Measurements from ENCODE around the gene LRP1B.
"Not testable (repeated sequence)": the region's sequence is repeated elsewhere in the genome, so short reads cannot be mapped to it uniquely, and the experiment has no call there.

LRP1B gene

DNA sequence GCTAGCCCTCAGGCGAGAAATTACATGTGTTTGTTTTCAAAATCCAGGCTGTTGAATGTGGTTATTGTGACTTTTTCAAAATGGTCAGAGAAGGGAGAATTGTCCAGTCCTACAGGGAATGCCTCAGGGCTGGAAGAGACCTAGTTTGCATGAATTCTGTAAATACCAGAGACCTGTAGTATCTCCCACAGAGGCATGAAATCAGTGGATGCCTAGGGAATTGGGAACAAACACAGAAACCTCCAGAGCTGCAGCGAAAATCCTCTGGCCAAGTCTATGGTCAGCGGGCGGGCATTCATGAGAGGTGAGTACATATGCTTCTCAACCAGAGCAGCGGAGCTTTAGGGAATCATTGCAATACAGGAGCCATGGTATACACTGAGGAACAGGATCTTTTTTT is 1754.1 kb downstream of the LRP1B start:
- FAIRE-seq: no peak

GRCh38 chr2:140363131-140363530 is 1767.7 kb downstream of the LRP1B start:
- FAIRE-seq: no peak

GRCh38 chr2:140362361-140362760 is 1768.5 kb downstream of the LRP1B start:
- FAIRE-seq: no peak

DNA sequence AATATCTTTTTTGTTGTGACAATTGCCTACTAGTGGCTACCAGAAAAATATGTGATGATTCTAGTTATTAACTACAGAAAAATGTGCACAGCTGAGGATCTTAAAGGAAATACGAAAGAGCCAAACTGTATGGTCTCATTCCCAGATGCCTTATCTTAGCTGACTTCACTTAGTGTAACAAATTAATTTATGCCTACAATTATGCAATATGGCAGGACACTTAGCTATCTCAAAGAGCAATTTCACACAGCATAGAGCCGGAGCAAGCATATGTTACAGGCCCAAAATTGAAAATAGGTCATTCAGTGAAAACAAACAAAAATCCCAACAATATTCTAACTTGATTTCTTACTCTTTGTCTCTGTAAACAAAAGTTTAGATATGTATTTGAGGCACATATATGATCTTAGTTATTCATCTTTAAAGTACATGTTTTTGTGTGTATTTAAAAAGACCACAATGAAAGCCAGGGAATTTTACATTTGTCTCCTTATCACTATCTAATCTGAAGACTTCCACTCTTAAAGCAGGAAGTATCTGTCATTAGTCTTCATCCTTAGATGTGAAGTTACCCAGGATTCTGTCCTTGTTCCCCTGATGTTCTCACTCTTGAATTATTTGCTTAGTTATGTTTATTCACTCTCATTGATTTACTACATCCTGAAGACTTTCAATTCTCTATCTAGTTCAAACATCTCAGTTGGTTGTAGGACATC is 1771.6 kb downstream of the LRP1B start:
- FAIRE-seq: no peak

DNA sequence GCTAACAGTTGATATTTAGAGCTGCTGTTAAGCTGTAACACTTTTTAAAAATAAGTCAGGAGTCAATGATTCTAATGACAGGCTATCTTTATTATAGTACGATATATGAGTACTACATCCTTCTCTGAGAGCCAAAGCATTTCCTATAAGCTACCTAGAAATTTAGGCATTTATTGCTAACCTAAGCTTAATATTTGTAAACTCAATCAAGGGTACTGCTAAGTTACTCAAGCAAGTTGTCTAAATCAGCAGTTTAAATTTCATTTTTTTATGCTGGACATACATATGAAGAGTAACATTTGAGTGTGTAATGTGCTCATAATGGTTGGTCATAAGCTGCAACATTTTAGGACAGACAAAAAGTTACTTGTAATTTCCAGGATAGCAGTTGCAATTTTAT is 1774.1 kb downstream of the LRP1B start:
- FAIRE-seq: no peak

DNA sequence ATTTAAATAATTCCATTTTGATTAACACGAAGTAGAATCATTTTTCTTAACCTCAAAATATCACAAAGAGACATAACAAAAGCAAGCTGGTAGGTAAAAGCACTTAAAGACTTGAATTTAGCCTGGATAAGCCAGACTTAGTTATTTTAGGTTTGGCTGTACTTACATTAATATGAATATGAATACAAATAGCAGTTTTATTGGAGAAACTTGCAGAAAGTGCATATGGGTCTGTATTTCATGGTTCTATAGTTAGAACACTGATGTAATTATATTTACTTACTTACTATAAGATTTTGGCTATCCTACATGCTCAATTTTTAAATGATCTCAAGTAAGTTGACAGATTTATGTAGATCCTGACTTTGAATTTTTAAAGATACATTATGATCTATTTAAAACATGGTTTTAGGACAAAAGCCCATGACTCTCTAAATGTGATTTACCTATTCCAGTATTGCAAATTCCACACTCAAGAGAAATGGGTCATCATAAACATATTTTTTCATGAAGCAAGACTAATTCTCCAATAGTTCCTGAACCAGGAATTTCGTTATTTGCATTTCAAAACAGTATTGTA is 1775.2 kb downstream of the LRP1B start:
- no peak for FAIRE-seq

- FAIRE-seq: no peak
Measured at GRCh38 chr2:140354544-140354943, 1776.3 kb downstream of the LRP1B start.

GRCh38 chr2:140353541-140353940 is 1777.3 kb downstream of the LRP1B start:
- no peak for FAIRE-seq

DNA sequence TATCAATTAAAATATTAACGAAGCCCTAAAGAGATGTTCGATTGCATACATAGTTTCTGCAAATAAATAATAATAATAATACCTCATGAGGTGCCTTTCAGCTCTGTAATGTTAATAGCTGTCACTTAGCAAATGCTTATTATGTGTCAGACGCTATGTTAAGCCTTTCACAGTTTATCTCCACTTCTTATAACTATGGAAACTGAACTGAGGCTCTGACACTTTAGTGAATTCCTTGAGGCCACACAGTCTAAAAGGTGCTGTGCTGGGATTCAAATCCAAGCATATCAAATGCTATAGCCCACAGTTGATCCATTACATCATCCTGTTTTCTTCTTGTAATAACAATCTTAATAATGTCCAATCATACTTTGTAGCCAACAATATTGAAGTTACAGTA is 1779.1 kb downstream of the LRP1B start:
- no peak for FAIRE-seq

DNA sequence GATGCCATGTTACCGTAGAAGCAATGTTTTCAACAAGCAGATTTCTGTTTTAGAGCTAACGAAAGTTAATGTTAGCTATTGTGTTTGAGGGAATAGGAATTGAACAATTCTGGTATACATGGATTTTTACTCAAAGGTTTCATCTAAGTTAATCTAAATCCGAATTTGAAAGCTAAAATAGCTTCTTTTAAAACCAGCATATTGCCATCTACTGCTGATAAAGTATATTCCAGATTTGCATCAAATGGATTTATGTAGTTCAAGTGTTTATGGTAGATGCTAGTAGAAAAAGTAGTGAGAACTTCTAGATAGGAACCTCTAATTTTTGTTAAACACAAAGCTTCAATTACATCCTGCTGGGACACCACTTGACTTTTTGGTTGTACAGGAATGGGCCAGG is 1781.1 kb downstream of the LRP1B start:
- FAIRE-seq: no peak

DNA sequence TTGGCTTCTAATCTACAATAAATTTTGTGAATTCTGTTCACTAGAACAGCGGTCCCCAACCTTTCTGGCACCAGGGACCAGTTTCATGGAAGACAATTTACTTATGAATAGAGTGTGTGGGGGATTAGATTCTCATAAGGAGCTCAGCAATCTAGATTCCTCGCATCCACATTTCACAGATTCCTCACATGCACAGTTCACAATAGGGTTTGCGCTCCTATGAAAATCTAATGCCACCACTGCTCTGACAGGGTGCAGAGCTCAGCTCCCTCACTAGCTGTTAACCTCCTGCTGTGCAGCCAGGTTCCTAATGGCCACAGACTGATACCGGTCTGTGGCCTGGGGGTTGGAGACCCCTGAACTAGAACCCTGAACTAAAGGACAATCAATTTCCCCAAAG is 1782.0 kb downstream of the LRP1B start:
- FAIRE-seq: no peak

DNA sequence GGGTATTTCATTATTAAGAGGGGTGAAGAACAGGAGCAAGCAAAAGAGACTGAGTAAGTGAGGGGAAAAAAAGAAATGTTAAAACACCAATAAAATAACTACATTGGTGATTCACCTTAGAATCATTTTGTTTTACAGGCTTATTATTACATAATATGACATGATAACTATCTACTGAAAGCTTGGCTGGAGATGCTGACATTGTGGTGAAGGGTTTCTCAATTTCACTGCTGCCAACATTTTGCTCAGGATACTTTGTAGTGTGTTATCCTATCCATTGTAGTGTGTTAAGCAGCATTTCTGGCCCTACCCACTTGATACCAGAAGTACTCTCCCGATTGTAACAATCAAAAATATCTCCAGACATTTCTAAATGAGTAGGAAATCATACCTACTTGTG is 1786.0 kb downstream of the LRP1B start:
- FAIRE-seq: no peak

DNA sequence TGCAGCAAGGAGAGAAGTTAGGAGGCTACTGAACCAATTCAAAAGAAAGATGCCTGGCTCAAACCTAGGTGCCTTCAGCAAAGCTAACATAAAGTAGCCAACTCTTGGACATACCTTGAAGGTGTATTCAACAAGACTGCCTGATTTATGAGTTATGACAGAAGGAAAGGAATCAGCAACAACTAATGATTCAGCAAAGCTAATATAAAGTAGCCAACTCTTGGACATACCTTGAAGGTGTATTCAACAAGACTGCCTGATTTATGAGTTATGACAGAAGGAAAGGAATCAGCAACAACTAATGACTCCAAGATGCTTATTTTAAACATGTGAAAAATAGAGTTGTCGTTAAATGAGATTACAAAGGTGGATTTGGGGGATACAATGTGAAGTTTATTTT is 1786.5 kb downstream of the LRP1B start:
- not testable (repeated sequence) for FAIRE-seq

DNA sequence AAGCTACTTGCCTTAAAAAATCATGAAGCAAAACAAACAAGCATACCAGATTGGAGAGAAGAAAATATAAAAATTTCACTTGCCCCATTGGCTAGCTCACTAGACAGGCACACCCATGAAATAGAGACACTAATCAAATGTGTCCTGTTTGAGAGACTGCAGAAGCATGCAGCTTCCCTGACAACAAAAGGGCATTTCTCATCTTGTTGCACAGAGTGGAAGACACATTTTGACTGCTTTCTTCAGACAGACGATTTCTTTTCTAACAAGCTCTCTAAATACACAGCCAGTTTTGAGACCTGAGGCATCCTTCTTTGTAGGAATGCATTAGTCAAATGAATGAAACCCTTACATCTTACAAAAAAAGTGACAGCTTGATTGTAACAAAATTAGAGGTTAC is 1792.0 kb downstream of the LRP1B start:
- no peak for FAIRE-seq

DNA sequence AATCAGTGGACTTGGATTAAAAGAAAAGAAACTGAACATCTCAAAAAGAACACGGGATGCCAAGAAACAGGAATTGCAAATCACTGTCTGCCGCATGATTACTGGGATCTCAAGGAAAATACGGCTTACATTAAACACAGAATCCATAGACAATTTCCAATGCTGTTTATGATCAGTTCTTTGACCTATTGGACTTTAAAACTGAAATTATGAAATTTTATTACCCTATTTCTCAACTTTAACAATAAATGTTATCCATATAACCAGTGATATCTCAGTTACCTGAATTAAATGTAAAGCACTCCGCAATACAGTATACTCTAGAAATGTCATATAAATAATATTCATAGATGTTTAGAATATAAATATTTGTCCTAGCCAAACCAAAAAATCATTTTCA is 1793.8 kb downstream of the LRP1B start:
- FAIRE-seq: no peak

DNA sequence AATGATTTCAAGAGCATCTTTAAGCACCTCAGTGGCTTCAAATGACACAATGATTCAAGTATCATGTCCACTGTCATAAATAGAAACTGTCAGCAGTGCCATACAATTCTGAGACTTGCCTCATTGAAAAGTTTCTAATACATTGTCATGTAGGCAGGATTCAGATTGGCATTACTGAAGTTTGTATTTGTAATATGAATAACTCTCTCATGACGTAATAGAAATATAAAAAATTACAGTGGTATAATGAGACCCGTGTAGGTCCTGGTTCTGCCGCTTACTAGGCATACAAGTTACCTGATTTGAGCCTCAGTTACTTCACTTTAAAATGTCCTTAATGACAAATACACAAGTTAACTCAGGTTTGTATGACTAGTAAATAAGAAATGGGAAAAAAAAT is 1814.5 kb downstream of the LRP1B start:
- FAIRE-seq: no peak

DNA sequence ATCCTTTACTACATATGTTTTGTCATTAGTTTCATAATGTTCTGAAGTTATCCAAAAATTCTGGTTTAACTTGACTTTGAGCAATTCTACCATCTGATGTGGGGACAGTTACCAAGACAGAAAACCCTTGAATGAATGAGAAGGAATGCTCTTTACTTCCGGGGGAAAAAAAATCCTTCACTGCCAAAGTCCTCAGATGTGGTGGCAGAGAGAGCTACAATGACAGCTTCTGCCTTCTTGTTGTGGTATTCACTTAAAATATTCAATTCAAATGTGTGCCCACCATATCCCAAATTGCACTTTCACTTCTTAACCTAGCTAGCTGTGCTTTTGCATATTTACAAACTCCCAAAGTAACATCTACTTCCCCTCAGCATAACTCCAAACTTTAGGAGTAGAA is 1818.9 kb downstream of the LRP1B start:
- no peak for FAIRE-seq

GRCh38 chr2:140308706-140309105 is 1822.1 kb downstream of the LRP1B start:
- FAIRE-seq: no peak

GRCh38 chr2:140307532-140307931 is 1823.3 kb downstream of the LRP1B start:
- FAIRE-seq: no peak

DNA sequence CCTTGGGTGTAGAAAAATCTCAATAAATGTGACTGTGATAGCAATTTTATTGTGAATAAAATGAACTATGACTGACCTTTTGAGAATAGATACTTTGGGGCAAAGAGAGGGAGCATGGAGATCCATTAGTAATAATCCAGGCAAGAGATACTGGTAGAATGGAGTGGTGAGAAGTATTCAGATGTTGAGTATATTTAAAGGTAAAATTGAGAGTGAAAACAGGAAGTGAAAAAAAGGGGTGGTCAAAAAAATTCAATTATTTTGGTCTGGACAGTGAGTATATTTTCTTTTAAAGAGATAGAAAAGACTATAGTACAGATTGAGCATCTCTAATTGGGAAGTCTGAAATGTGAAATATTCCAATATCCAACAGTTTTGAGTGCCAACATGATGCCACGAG is 1835.0 kb downstream of the LRP1B start:
- no peak for FAIRE-seq

GRCh38 chr2:140288726-140289125 is 1842.1 kb downstream of the LRP1B start:
- FAIRE-seq: no peak

GRCh38 chr2:140288213-140288612 is 1842.6 kb downstream of the LRP1B start:
- FAIRE-seq: peak; percentile 72

GRCh38 chr2:140286377-140286776 is 1844.4 kb downstream of the LRP1B start:
- FAIRE-seq: no peak

- FAIRE-seq: not testable (repeated sequence)
Measured at GRCh38 chr2:140277344-140277743, 1853.5 kb downstream of the LRP1B start.

DNA sequence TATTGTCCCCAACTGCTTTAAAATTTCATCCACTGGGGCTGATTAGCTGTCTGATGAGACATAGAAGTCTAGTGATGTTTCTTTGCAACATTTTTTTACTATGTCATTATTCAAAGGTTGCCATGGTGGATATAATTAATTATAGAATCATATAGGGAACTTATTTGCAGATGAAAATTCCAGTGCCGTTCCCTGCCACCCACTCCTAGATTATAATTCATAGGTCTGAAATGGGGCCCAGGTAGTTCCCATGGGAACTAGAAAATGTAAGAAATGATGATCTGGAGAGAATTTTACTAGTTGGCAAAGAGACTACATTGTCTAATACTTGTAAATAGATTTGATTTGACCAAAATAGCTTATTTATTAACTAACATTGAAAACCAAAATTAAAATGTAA is 1854.2 kb downstream of the LRP1B start:
- FAIRE-seq: no peak
